Measurements from ENCODE around the gene HUNK. TPM values are rescaled to one million over a fixed set of nuclear protein-coding genes. Genes with fewer than 3 reads are reported as not detected.

The HUNK gene
- total RNA-seq, 4 donors from 2014 or later, result 0.42 to 3.2 (median 1.0) TPM

DNA sequence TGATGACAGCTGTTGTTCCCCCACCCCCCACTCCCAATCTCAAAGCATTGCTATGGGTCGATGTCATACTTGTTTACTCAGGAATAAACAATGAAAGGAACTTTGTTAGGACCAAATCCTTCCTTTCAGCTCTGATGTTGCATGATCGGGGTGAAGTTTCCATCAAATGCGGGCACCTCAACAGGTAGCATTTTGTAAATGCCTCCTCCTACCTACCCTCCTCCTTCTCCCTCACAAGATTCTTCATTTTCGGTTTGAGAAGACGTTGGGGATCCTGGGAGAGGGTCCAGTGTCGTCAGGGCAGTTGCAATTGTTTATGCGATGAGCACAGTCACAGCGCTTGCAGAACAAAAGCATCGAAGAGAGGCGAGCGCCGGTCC lies 758 bp upstream of the HUNK start:
- TF ChIP-seq POLR2A (IDR thresholded peaks at IDR 0.05; ENCODE audit: low read depth) (no peak), POLR2AphosphoS5 (IDR thresholded peaks at IDR 0.05) (no peak), EP300 (IDR thresholded peaks at IDR 0.05) (no peak)
- Histone ChIP-seq H3K4me1 (peaks cover 12 to 42% (median 38%) of the 10 kb centered on the region in 4 donors), H3K27ac (replicated peaks in 1 of 4) (no peak overlapping the region), H3K4me3 (peak overlapping the region; percentile 61 to 74 (median 64)), H3K36me3 (no peaks in the 10 kb centered on the region), H3K27me3 (peaks cover 8 to 61% (median 17%) of the 10 kb centered on the region in 4 donors), H3K9me3 (no peaks in the 10 kb centered on the region)
- WGBS, result 17% methylated on average over 11 of the region's 12 CpGs
- DNase-seq (ENCODE audit: extremely low spot score), result no peak
- intact Hi-C loops (cut with DNase I), result no loop called here

DNA sequence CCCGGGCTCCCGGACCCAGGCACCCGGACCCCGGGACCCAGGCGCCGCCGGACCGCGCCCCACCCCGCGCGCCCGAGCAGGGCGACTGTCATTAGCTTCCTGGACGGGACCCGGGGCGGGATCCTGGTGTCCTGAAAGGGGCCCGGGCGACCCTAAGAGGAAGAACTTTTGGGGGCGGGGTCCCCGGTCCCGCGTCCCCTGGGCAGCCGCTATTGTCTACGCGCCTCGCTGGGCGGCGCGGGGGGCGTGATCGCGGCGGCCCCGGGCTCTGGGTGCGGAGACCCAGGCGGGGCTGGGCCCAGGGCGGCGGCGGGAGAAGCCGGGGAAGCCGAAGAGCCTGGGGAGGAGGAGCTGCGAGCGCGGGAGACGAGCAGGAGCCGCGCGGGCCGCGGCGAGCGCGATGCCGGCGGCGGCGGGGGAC lies 465 bp downstream of the HUNK start:
- intact Hi-C loops (cut with DNase I), result no loop called here
- 2% methylated on average over 11 of the region's 58 CpGs for WGBS

DNA sequence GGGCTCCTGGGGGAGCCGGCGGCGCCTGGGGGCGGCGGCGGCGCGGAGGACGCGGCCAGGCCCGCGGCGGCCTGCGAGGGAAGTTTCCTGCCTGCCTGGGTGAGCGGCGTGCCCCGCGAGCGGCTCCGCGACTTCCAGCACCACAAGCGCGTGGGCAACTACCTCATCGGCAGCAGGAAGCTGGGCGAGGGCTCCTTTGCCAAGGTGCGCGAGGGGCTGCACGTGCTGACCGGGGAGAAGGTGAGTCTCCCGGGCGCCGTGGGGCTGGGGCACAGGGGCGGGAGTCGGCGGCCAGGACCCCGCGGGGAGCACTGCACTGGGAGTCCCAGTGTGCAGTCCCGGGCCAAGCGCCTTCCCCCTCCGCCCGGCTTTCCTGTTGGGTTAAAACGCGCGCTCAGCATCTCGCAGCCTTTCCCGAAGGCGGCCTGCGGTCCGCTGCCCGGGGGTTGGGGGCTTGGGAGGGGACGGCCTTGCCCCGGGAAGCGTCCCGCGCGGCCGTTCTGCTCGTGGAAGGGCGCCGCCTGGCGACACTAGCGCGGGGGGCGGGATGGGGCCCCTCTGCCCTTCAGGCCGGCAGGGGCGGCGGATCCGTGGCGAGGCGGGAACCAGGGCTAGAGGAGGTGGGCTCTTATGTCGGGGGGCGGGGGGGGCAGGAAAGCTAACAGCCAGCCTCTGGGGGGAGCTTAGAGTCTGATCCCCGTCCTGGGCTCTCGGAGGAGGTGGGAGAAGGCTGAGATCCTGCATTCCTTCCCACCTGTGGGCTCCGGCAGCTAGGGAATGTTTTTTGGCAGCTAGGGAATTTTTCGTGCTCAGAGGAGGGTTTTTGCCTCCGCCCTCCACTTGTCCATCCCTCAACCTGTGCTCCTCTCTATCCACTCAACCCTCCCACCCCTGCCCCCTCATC lies 1.1 kb downstream of the HUNK start:
- H3K9me3 ChIP-seq, result no peaks in the 10 kb centered on the region
- H3K36me3 ChIP-seq, result no peaks in the 10 kb centered on the region
- TF ChIP-seq, protein P1, sequence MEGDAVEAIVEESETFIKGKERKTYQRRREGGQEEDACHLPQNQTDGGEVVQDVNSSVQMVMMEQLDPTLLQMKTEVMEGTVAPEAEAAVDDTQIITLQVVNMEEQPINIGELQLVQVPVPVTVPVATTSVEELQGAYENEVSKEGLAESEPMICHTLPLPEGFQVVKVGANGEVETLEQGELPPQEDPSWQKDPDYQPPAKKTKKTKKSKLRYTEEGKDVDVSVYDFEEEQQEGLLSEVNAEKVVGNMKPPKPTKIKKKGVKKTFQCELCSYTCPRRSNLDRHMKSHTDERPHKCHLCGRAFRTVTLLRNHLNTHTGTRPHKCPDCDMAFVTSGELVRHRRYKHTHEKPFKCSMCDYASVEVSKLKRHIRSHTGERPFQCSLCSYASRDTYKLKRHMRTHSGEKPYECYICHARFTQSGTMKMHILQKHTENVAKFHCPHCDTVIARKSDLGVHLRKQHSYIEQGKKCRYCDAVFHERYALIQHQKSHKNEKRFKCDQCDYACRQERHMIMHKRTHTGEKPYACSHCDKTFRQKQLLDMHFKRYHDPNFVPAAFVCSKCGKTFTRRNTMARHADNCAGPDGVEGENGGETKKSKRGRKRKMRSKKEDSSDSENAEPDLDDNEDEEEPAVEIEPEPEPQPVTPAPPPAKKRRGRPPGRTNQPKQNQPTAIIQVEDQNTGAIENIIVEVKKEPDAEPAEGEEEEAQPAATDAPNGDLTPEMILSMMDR (IDR thresholded peaks at IDR 0.05), result peak; percentile 31 to 58 (median 50)
- TF ChIP-seq POLR2AphosphoS5 (IDR thresholded peaks at IDR 0.05) (no peak), EP300 (IDR thresholded peaks at IDR 0.05) (no peak)
- peak overlapping the region in 2 of 4 donors; percentile 13 to 38 for H3K27ac ChIP-seq (replicated peaks in 1 of 4)
- 8% methylated on average over 15 of the region's 77 CpGs for WGBS
- intact Hi-C loops (cut with DNase I), result no loop called here
- H3K27me3 ChIP-seq, result peaks cover 8 to 61% (median 17%) of the 10 kb centered on the region in 4 donors
- no peak for DNase-seq (ENCODE audit: extremely low spot score)
- peak overlapping the region; percentile 61 to 74 (median 64) for H3K4me3 ChIP-seq
- peaks cover 12 to 49% (median 45%) of the 10 kb centered on the region in 4 donors for H3K4me1 ChIP-seq

More for the DNA sequence above, 465 bp downstream of the HUNK start:
- peak overlapping the region; percentile 61 to 74 (median 64) for H3K4me3 ChIP-seq
- no peaks in the 10 kb centered on the region for H3K9me3 ChIP-seq
- peak overlapping the region; percentile 4 to 61 (median 46) for H3K27ac ChIP-seq (replicated peaks in 1 of 4)
- no peaks in the 10 kb centered on the region for H3K36me3 ChIP-seq
- TF ChIP-seq, protein P1 (IDR thresholded peaks at IDR 0.05), result no peak
- TF ChIP-seq POLR2A (IDR thresholded peaks at IDR 0.05; ENCODE audit: low read depth) (no peak), EP300 (IDR thresholded peaks at IDR 0.05) (no peak), POLR2AphosphoS5 (IDR thresholded peaks at IDR 0.05) (no peak)
- peaks cover 12 to 42% (median 38%) of the 10 kb centered on the region in 4 donors for H3K4me1 ChIP-seq
- no peak for DNase-seq (ENCODE audit: extremely low spot score)
- H3K27me3 ChIP-seq, result peaks cover 8 to 61% (median 17%) of the 10 kb centered on the region in 4 donors

DNA sequence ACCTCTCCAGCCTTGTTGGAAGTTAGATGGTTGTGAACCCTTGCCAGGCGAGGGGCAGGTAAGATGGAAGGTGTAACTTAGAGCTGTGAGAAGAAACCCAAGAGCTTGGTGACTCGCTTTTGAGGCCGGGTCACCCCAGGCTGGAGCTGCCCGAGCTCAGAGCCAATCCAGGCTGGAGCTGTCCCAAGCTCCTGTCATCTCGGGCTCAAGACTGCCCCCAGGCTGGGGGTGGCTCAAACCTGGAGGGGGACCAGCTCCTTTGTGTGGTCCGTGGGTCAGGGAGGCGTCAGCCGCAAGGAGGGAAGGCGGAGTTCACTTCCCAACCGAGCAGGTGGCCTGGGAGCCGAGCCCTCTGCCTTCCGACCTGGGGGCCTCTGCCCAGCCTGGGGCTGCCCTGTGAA lies 2.0 kb downstream of the HUNK start:
- Histone ChIP-seq H3K9me3 (no peaks in the 10 kb centered on the region), H3K27ac (replicated peaks in 1 of 4) (no peak overlapping the region), H3K27me3 (peaks cover 8 to 53% (median 17%) of the 10 kb centered on the region in 4 donors), H3K36me3 (no peaks in the 10 kb centered on the region), H3K4me3 (peak overlapping the region; percentile 4 to 74 (median 64)), H3K4me1 (peaks cover 17 to 57% (median 53%) of the 10 kb centered on the region in 4 donors)
- 55% methylated on average over 12 of the region's 12 CpGs for WGBS
- TF ChIP-seq POLR2A (IDR thresholded peaks at IDR 0.05; ENCODE audit: low read depth) (no peak), POLR2AphosphoS5 (IDR thresholded peaks at IDR 0.05) (no peak), EP300 (IDR thresholded peaks at IDR 0.05) (no peak)
- TF ChIP-seq, protein P1 (IDR thresholded peaks at IDR 0.05), result no peak
- intact Hi-C loops (cut with DNase I), result no loop called here
- DNase-seq (ENCODE audit: extremely low spot score), result no peak

DNA sequence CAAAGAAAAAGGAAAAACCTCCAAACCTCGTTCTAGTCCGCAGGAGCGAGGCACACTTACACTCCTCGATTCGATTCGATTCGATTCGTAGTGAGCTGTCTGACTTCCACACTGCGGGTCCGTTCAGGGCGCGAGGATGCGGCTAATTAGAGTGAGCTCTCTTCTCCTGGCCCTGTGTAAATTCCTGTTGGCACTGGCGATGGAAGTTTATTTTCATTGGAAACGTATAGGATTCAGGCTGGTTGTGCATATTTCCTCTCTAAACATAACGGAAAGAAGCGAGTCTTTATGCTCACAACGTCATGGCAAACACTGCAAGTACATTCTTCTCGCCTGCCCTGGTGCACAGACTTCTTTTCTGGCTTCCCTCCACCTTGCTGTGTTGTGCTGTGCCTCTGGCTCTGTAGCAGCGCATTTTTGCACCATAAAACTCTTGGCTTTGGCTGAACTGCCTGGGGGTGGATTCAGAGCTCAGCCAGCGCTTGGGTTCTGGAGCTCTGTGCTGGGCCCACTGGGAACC lies 2.7 kb downstream of the HUNK start:
- no peak overlapping the region for H3K27ac ChIP-seq (replicated peaks in 1 of 4)
- DNase-seq (ENCODE audit: extremely low spot score), result no peak
- peaks cover 17 to 60% (median 54%) of the 10 kb centered on the region in 4 donors for H3K4me1 ChIP-seq
- intact Hi-C loops (cut with DNase I), result no loop called here
- peaks cover 8 to 56% (median 17%) of the 10 kb centered on the region in 4 donors for H3K27me3 ChIP-seq
- H3K4me3 ChIP-seq, result peak overlapping the region in 3 of 4 donors; percentile 4 to 74 (median 65)
- no peaks in the 10 kb centered on the region for H3K36me3 ChIP-seq
- TF ChIP-seq POLR2A (IDR thresholded peaks at IDR 0.05; ENCODE audit: low read depth) (no peak), POLR2AphosphoS5 (IDR thresholded peaks at IDR 0.05) (no peak), EP300 (IDR thresholded peaks at IDR 0.05) (no peak)
- TF ChIP-seq, protein P1 (IDR thresholded peaks at IDR 0.05), result no peak
- 47% methylated on average over 21 of the region's 21 CpGs for WGBS
- H3K9me3 ChIP-seq, result no peaks in the 10 kb centered on the region
